Ishikawa (cell line): ENCODE measurements around the gene DOCK6.

Experiments
- EP300 ChIP-seq: IDR thresholded peaks from 2 replicates; pipeline ENCODE4 v1.6.1; 2012; ENCODE audit warnings: borderline replicate concordance
- FOXM1 ChIP-seq: IDR thresholded peaks from 2 replicates; pipeline ENCODE4 v1.6.1; 2012; ENCODE audit warnings: low read depth, borderline replicate concordance
- REST ChIP-seq: IDR thresholded peaks from 2 replicates; pipeline ENCODE4 v1.6.1; 2012; ENCODE audit warnings: low read depth, mild to moderate bottlenecking

- TF ChIP-seq EP300 (no peak), FOXM1 (no peak), REST (no peak)
Measured at GRCh38 chr19:11176466-11177193, 85.7 kb downstream of the DOCK6 start.
